Measurements from ENCODE around the gene LANCL2. TPM values are rescaled to one million over a fixed set of nuclear protein-coding genes. Genes with fewer than 3 reads are reported as not detected.
A peak's percentile ranks its signal among the peaks of the same experiment; 100 is the strongest.
"Not testable (repeated sequence)": the region's sequence is repeated elsewhere in the genome, so short reads cannot be mapped to it uniquely, and the experiment has no call there.

LANCL2 gene
- total and polyA plus RNA-seq, 4 experiments from 2014 or later: 4.4 to 7.0 (median 5.2) TPM

DNA sequence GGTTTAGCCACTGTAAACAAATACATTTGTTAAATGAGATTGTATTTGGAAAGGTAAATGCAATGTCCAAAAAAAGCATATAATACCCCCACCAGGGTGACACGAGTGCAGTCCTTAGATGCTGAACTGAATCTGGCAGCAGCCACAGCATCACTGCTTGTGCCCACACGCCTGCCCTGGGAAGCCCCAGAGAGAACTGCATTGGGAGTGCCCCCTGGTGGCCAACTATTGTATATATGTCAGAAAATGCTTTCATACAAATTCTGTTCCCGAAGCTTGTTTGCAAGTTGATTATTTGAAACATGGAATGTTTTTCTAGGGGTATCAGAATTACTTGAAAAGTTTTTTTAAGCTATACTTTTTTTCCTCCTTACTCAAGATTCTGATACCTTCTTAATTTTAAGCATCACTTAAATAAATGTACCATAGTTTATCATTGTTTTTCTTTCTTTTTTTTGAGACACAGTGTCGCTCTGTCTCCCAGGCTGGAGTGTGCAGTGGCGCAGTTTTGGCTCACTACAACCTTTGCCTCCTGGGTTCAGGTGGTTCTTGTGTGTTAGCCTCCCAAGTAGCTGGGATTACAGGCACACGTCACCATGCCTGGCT is 50.1 kb downstream of the LANCL2 start:
- no peak overlapping the region for H3K4me3 ChIP-seq (ENCODE audit: low read length in 2 of 2)
- no peaks in the 10 kb centered on the region for H3K27me3 Mint-ChIP-seq
- peaks cover 4 to 5% of the 10 kb centered on the region in 2 donors for H3K36me3 Mint-ChIP-seq
- no peaks in the 10 kb centered on the region for H3K9me3 Mint-ChIP-seq
- intact Hi-C loops (cut with micrococcal nuclease): loop anchor here (5.0 kb wide), 1 partner anchor 48 kb away; the partner anchor contains the start of gene LANCL2
- H3K27me3 ChIP-seq (ENCODE audit: insufficient read depth, low read length): no peaks in the 10 kb centered on the region
- H3K4me3 Mint-ChIP-seq: no peak overlapping the region
- no peak overlapping the region for H3K27ac ChIP-seq (ENCODE audit: low read depth, low read length)
- CTCF ChIA-PET (ENCODE audit: partially characterized antibody): interaction anchor here (0.6 to 6.9 kb wide), 38 partner anchors 8 to 642 kb away, joined by 3 to 174 read pairs (median 4); partner anchors contain the start of gene LANCL2
- no peaks in the 10 kb centered on the region for H3K9me3 ChIP-seq (ENCODE audit: control insufficient read depth in 1 of 2, low read length in 2 of 2)
- peaks cover 2 to 4% (median 3%) of the 10 kb centered on the region in 4 donors for H3K4me1 Mint-ChIP-seq
- POLR2A ChIA-PET (ENCODE audit: partially characterized antibody): interaction anchor here (0.9 to 1.6 kb wide), 3 partner anchors 13 to 135 kb away, joined by 3 to 5 read pairs (median 3); no protein-coding TSS in a partner anchor
- no peaks in the 10 kb centered on the region for H3K36me3 ChIP-seq (ENCODE audit: insufficient read depth, low read length)
- peak; percentile 73 to 78 (median 76) for DNase-seq
- H3K4me1 ChIP-seq (ENCODE audit: insufficient read depth, low read length): no peaks in the 10 kb centered on the region
- peak overlapping the region in 5 of 7 donors; percentile 4 to 59 (median 42) for H3K27ac Mint-ChIP-seq

DNA sequence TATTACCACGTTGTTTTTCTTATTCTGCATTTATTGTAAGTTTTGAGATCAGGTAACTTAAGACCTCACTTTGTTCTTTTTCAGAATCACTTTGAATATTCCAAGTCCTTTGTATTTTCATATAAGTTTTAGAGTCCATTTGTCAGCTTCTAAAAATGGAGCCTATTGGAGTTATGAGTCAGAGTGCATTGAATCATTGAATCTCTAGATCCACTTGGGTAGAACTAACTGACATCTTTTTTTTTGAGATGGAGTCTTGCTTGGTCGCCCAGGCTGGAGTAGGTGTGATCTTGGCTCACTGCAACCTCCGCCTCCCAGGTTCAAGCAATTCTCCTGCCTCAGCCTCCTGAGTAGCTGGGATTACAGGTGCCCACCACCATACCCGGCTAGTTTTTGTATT is 52.3 kb downstream of the LANCL2 start:
- DNase-seq; H3K27ac Mint-ChIP-seq; H3K9me3 Mint-ChIP-seq; H3K27me3 Mint-ChIP-seq; POLR2A ChIA-PET (ENCODE audit: partially characterized antibody); H3K27ac ChIP-seq (ENCODE audit: low read depth, low read length); H3K36me3 Mint-ChIP-seq; H3K36me3 ChIP-seq (ENCODE audit: insufficient read depth, low read length); H3K27me3 ChIP-seq (ENCODE audit: insufficient read depth, low read length); H3K4me1 ChIP-seq (ENCODE audit: insufficient read depth, low read length); H3K9me3 ChIP-seq (ENCODE audit: control insufficient read depth in 1 of 2, low read length in 2 of 2); H3K4me1 Mint-ChIP-seq; H3K4me3 Mint-ChIP-seq; H3K4me3 ChIP-seq (ENCODE audit: low read length in 2 of 2): not testable (repeated sequence)
- intact Hi-C loops (cut with micrococcal nuclease): loop anchor here (5.0 kb wide), 1 partner anchor 50 kb away; the partner anchor contains the start of gene LANCL2
- CTCF ChIA-PET (ENCODE audit: partially characterized antibody): interaction anchor here (1.4 to 6.9 kb wide), 2 partner anchors 12 to 135 kb away, joined by 3 to 174 read pairs; no protein-coding TSS in a partner anchor

DNA sequence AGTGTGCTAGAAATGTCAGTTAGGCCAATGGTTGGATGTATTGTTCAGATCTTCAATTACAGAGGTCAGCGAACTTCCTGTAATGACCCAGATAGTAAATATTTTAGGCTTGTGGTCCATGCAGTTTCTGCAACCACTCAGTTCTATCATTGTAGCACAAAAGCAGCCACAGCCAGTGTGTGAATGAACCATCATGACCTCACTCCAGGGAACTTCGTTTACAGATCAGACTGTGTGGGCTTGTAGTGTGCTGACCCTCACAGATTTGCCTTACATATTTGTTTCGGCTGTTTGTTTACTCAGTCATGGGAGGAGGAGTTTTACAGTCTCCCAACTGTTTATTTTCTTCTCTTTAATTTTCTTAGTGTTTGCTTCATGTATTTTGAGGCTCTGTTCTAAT is 55.4 kb downstream of the LANCL2 start:
- ChIA-PET CTCF (ENCODE audit: partially characterized antibody) (interaction anchor here (0.7 to 1.4 kb wide), 5 partner anchors 11 to 165 kb away, joined by 3 to 5 read pairs (median 4); no protein-coding TSS in a partner anchor), POLR2A (ENCODE audit: partially characterized antibody) (no interaction called here)

DNA sequence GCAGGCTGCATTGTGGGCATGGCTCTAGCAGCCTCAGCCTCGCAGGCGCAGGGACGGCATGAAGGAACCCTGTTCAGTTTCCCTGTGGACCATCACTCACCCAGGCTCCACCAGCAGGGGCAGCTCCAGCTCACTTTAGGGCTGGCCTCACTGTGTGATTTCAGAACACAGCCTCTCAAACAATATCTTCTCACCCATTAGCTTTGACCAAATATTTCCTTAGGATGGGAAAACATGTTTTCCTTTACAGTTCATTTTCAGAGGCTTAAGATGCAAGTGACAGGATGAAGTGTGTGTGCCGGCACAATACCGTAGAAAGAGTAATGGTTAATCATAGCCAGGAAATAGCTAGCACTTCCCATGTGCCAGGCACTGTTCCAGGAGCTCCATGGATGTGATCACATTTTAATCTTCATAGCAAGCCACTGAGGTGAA is 58.2 kb downstream of the LANCL2 start:
- CTCF ChIA-PET (ENCODE audit: partially characterized antibody): interaction anchor here (1.9 to 2.4 kb wide), 3 partner anchors 8 to 174 kb away, joined by 8 to 15 read pairs (median 10); no protein-coding TSS in a partner anchor
- H3K27ac Mint-ChIP-seq: no peak overlapping the region
- POLR2A ChIA-PET (ENCODE audit: partially characterized antibody): no interaction called here
- no peaks in the 10 kb centered on the region for H3K27me3 ChIP-seq (ENCODE audit: insufficient read depth, low read length)
- intact Hi-C loops (cut with micrococcal nuclease): no loop called here
- H3K36me3 Mint-ChIP-seq: peaks cover 17 to 25% of the 10 kb centered on the region in 2 donors
- H3K27me3 Mint-ChIP-seq: no peaks in the 10 kb centered on the region
- H3K9me3 ChIP-seq (ENCODE audit: control insufficient read depth in 1 of 2, low read length in 2 of 2): no peaks in the 10 kb centered on the region
- no peaks in the 10 kb centered on the region for H3K4me1 ChIP-seq (ENCODE audit: insufficient read depth, low read length)
- no peak overlapping the region for H3K4me3 ChIP-seq (ENCODE audit: low read length in 2 of 2)
- H3K4me3 Mint-ChIP-seq: no peak overlapping the region
- no peak for DNase-seq
- no peak overlapping the region for H3K27ac ChIP-seq (ENCODE audit: low read depth, low read length)
- no peaks in the 10 kb centered on the region for H3K4me1 Mint-ChIP-seq
- H3K36me3 ChIP-seq (ENCODE audit: insufficient read depth, low read length): no peaks in the 10 kb centered on the region
- no peaks in the 10 kb centered on the region for H3K9me3 Mint-ChIP-seq

More for the DNA sequence above, 55.4 kb downstream of the LANCL2 start:
- Histone ChIP-seq H3K27me3 (ENCODE audit: insufficient read depth, low read length) (no peaks in the 10 kb centered on the region), H3K4me3 (ENCODE audit: low read length in 2 of 2) (no peak overlapping the region), H3K36me3 (ENCODE audit: insufficient read depth, low read length) (no peaks in the 10 kb centered on the region), H3K27ac (ENCODE audit: low read depth, low read length) (no peak overlapping the region), H3K4me1 (ENCODE audit: insufficient read depth, low read length) (no peaks in the 10 kb centered on the region), H3K9me3 (ENCODE audit: control insufficient read depth in 1 of 2, low read length in 2 of 2) (no peaks in the 10 kb centered on the region)
- H3K27me3 Mint-ChIP-seq: no peaks in the 10 kb centered on the region
- H3K27ac Mint-ChIP-seq: no peak overlapping the region
- H3K4me3 Mint-ChIP-seq: no peak overlapping the region
- no peaks in the 10 kb centered on the region for H3K4me1 Mint-ChIP-seq
- DNase-seq: no peak
- intact Hi-C loops (cut with micrococcal nuclease): no loop called here
- H3K36me3 Mint-ChIP-seq: peaks cover 8 to 9% of the 10 kb centered on the region in 2 donors
- no peaks in the 10 kb centered on the region for H3K9me3 Mint-ChIP-seq

DNA sequence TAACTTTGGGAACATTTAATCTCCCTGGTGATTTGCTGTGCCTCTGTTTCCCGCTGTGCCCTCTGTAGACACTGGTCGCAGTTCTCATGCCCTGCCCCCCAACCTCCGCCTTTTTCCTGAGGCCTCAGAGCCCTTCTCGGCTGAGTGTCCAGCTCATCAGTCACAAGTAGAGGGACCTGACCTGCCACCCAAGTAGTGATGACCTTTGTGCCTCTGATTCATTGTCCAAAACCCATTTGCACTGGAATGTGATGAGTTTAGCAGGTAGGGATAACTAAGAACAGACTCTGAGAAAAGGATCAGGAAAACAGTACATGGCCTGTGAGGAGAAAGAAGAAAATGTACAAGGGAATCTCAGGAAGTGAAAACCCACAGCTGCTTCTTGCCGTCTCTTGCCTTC is 58.8 kb downstream of the LANCL2 start:
- H3K36me3 Mint-ChIP-seq: peaks cover 17 to 25% of the 10 kb centered on the region in 2 donors
- H3K27ac Mint-ChIP-seq: no peak overlapping the region

GRCh38 chr7:55425141-55425752 is 60.1 kb downstream of the LANCL2 start:
- Mint-ChIP-seq H3K4me1 (no peaks in the 10 kb centered on the region), H3K9me3 (no peaks in the 10 kb centered on the region), H3K4me3 (no peak overlapping the region), H3K36me3 (peaks cover 17 to 23% of the 10 kb centered on the region in 2 donors), H3K27ac (peak overlapping the region in 3 of 7 donors; percentile 3 to 62 (median 9)), H3K27me3 (no peaks in the 10 kb centered on the region)
- H3K4me3 ChIP-seq (ENCODE audit: low read length in 2 of 2): no peak overlapping the region
- no peaks in the 10 kb centered on the region for H3K36me3 ChIP-seq (ENCODE audit: insufficient read depth, low read length)
- ChIA-PET POLR2A (ENCODE audit: partially characterized antibody) (no interaction called here), CTCF (ENCODE audit: partially characterized antibody) (interaction anchor here (1.9 to 3.4 kb wide), 5 partner anchors 10 to 172 kb away, joined by 6 to 18 read pairs (median 10); no protein-coding TSS in a partner anchor)
- intact Hi-C loops (cut with micrococcal nuclease): no loop called here
- no peak for DNase-seq
- no peaks in the 10 kb centered on the region for H3K4me1 ChIP-seq (ENCODE audit: insufficient read depth, low read length)
- H3K27ac ChIP-seq (ENCODE audit: low read depth, low read length): no peak overlapping the region
- H3K27me3 ChIP-seq (ENCODE audit: insufficient read depth, low read length): no peaks in the 10 kb centered on the region
- no peaks in the 10 kb centered on the region for H3K9me3 ChIP-seq (ENCODE audit: control insufficient read depth in 1 of 2, low read length in 2 of 2)

More for the DNA sequence above, 58.8 kb downstream of the LANCL2 start:
- Mint-ChIP-seq H3K4me1 (no peaks in the 10 kb centered on the region), H3K4me3 (no peak overlapping the region), H3K27me3 (no peaks in the 10 kb centered on the region), H3K9me3 (no peaks in the 10 kb centered on the region)
- intact Hi-C loops (cut with micrococcal nuclease): no loop called here
- no peaks in the 10 kb centered on the region for H3K9me3 ChIP-seq (ENCODE audit: control insufficient read depth in 1 of 2, low read length in 2 of 2)
- H3K27ac ChIP-seq (ENCODE audit: low read depth, low read length): no peak overlapping the region
- no peaks in the 10 kb centered on the region for H3K36me3 ChIP-seq (ENCODE audit: insufficient read depth, low read length)
- no peak for DNase-seq
- H3K27me3 ChIP-seq (ENCODE audit: insufficient read depth, low read length): no peaks in the 10 kb centered on the region
- ChIA-PET CTCF (ENCODE audit: partially characterized antibody) (interaction anchor here (1.9 to 2.4 kb wide), 3 partner anchors 8 to 174 kb away, joined by 8 to 15 read pairs (median 10); no protein-coding TSS in a partner anchor), POLR2A (ENCODE audit: partially characterized antibody) (no interaction called here)
- H3K4me1 ChIP-seq (ENCODE audit: insufficient read depth, low read length): no peaks in the 10 kb centered on the region
- no peak overlapping the region for H3K4me3 ChIP-seq (ENCODE audit: low read length in 2 of 2)

GRCh38 chr7:55426676-55427075 is 61.5 kb downstream of the LANCL2 start:
- H3K27ac Mint-ChIP-seq: peak overlapping the region in 4 of 7 donors; percentile 16 to 89 (median 43)
- CTCF ChIA-PET (ENCODE audit: partially characterized antibody): interaction anchor here (0.8 to 3.4 kb wide), 4 partner anchors 11 to 172 kb away, joined by 3 to 18 read pairs (median 4); no protein-coding TSS in a partner anchor
- intact Hi-C loops (cut with micrococcal nuclease): no loop called here

More at GRCh38 chr7:55426676-55427075, 61.5 kb downstream of the LANCL2 start:
- no peak overlapping the region for H3K27ac ChIP-seq (ENCODE audit: low read depth, low read length)
- H3K4me1 ChIP-seq (ENCODE audit: insufficient read depth, low read length): no peaks in the 10 kb centered on the region
- H3K27me3 ChIP-seq (ENCODE audit: insufficient read depth, low read length): no peaks in the 10 kb centered on the region
- Mint-ChIP-seq H3K27me3 (no peaks in the 10 kb centered on the region), H3K36me3 (peaks cover 17 to 23% of the 10 kb centered on the region in 2 donors), H3K4me1 (no peaks in the 10 kb centered on the region), H3K9me3 (no peaks in the 10 kb centered on the region), H3K4me3 (no peak overlapping the region)
- no peaks in the 10 kb centered on the region for H3K36me3 ChIP-seq (ENCODE audit: insufficient read depth, low read length)
- DNase-seq: no peak
- POLR2A ChIA-PET (ENCODE audit: partially characterized antibody): no interaction called here
- H3K4me3 ChIP-seq (ENCODE audit: low read length in 2 of 2): no peak overlapping the region
- H3K9me3 ChIP-seq (ENCODE audit: control insufficient read depth in 1 of 2, low read length in 2 of 2): no peaks in the 10 kb centered on the region

Data from CD4-positive, alpha-beta memory T cell (primary cell).